ENCODE results near the gene LYPD1. TPM values are rescaled to one million over a fixed set of nuclear protein-coding genes. Genes with fewer than 3 reads are reported as not detected.
"Not testable (repeated sequence)": the region's sequence is repeated elsewhere in the genome, so short reads cannot be mapped to it uniquely, and the experiment has no call there.

LYPD1 gene, protein sequence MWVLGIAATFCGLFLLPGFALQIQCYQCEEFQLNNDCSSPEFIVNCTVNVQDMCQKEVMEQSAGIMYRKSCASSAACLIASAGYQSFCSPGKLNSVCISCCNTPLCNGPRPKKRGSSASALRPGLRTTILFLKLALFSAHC
- not detected for total RNA-seq
- 0.07 TPM for polyA plus RNA-seq
- long read RNA-seq, donor 1: 0 reads
- long read RNA-seq, donor 2: 0 reads
- long read RNA-seq, donor 3: 0 reads
- long read RNA-seq, donor 4: 0 reads

DNA sequence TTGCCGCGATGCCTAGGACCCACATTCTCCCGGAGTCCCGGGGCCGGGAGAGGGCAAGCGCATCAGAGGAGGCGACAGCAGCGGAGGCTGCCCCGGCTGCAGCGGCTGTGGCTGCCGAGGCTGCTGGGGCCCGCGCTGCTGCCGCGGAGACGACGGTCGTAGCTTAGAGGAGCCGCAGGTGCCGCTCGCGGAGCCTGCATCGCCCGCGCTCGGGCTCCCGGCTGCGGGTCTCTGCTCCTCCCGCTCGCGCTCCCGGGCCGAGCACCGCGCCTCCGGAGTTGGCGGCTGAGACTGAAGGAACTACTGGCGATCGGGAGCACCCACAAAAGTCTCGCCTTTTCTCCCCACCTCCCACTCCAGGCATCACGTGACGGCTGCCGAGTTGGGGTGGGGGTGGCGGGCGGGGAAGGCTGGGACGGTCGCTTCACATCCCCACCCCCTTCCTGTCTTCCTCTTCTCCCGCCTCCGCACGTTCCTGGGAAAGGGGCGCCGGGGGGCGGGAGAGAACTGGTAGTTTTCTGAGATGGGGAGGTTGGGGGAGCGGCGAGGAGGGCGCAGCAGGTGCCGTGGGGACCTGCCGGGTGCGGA, at the start of gene LYPD1:
Gene LYPD1, minus strand, starts transcription at position 298 of the 588 bp plus-strand sequence. Its CDS starts 273 bp downstream, at position 25.
- under 1% methylated on average over 59 of the region's 59 CpGs for WGBS
- Histone ChIP-seq H3K27me3 (ENCODE audit: control insufficient read depth, insufficient read depth) (peaks cover 1% of the 10 kb centered on the region), H3K4me3 (ENCODE audit: low read length) (peak within 1 kb of the TSS; percentile 57), H3K9me3 (ENCODE audit: control insufficient read depth, low read length) (no peaks in the 10 kb centered on the region), H3K27ac (ENCODE audit: low read length) (no peak within 1 kb of the TSS), H3K4me1 (ENCODE audit: control insufficient read depth, insufficient read depth, low read length) (peaks cover 6% of the 10 kb centered on the region)
- DNase-seq (peak in 1 of 3 donors; percentile 40), ATAC-seq (peak; percentile 20 to 38)
- intact Hi-C loops (cut with DNase I): no loop called here

DNA sequence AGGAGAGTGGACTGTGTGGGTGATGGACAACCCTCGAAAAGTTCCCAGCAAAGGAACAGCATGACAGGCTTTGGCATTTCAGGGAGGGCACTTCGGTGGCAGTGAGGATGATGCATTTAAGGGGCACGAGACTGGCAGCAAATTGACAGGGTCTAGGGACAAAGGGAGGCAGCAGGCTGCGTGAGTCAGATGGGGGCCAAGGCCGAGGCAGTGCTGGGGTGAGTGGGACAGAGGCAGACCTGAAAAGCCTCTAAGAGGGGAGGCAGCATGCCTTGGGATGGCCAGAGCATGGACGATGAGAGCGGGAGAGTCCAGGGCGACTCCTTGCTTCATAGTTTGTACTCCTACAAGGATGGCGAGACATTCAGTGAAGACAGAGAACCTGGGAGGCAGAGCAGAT, 49.5 kb upstream of the LYPD1 start:
- Histone ChIP-seq H3K4me1 (ENCODE audit: control insufficient read depth, insufficient read depth, low read length) (no peaks in the 10 kb centered on the region), H3K27ac (ENCODE audit: low read length) (no peak overlapping the region), H3K4me3 (ENCODE audit: low read length) (no peak overlapping the region), H3K27me3 (ENCODE audit: control insufficient read depth, insufficient read depth) (no peaks in the 10 kb centered on the region), H3K9me3 (ENCODE audit: control insufficient read depth, low read length) (no peaks in the 10 kb centered on the region)
- WGBS: 78% methylated on average over 9 of the region's 9 CpGs
- intact Hi-C loops (cut with DNase I): no loop called here
- no peak for ATAC-seq
- no peak for DNase-seq

DNA sequence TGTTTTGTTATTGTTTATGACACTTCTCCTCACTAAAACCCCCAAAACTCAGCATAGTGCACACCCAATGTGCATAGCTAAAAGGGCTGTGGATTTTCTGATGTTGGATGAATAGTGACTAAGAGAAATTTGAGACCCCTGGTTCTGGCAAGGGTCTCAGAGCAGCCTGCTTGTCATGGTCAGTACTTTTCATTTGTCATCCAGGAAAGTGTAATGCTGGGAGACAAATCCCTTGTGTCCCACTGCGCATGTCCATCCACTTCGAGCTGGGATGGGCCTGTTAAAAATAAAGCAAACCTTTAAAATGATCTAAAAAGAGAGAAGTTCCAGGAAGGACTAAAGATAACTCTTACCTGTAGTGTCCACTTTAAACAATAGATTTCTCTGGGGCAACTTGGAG, 46.9 kb upstream of the LYPD1 start:
- DNase-seq: no peak
- no peak for ATAC-seq
- no peaks in the 10 kb centered on the region for H3K4me1 ChIP-seq (ENCODE audit: control insufficient read depth, insufficient read depth, low read length)
- H3K27me3 ChIP-seq (ENCODE audit: control insufficient read depth, insufficient read depth): no peaks in the 10 kb centered on the region
- 76% methylated on average over 2 of the region's 2 CpGs for WGBS
- H3K27ac ChIP-seq (ENCODE audit: low read length): no peak overlapping the region
- H3K4me3 ChIP-seq (ENCODE audit: low read length): no peak overlapping the region
- intact Hi-C loops (cut with DNase I): no loop called here
- no peaks in the 10 kb centered on the region for H3K9me3 ChIP-seq (ENCODE audit: control insufficient read depth, low read length)

DNA sequence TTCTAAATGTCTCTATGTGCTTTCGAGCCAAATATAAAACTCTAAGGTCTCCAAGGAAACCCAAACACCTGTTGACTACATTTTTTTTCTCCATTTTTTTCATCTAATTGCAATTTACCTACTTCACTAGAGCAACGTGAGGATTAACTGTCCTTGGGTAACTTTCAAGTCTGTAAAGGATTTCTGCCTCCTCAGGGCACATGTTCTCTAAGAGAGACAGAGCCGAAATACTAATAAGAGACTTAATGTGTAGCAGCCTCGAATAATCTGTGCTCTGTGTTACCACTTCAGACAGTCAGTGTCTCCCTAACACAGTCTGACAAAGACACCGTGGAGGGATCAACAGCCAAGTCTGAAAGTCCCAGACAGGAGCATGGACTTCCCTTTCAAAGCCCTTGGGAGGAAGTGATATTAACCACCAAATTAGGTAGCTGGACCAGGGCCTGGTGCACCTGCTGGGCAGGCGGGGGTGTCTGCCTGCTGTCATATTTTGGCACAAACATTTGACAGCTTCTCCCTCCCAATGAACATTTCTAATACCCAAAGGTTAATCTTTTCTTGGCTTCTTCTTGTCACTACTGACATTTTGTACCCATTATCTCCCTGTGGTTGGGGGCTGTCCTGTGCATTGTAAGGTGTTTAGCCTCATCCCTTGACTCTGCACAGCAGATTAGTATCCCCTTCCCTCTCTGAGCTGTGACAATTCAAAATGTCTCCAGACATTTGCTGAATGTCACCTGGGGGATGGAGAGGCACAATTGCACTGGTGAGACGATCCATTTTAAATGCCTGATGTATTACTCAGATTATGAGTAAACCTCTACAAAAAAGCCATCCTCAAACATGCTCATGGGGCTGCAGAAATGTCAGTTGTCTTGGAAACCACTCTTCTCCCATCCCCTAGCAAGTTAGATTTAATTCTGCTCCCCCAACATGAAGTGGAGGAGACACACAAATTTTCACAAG, 45.7 kb upstream of the LYPD1 start:
- Histone ChIP-seq H3K4me1 (ENCODE audit: control insufficient read depth, insufficient read depth, low read length) (no peaks in the 10 kb centered on the region), H3K9me3 (ENCODE audit: control insufficient read depth, low read length) (no peaks in the 10 kb centered on the region), H3K27me3 (ENCODE audit: control insufficient read depth, insufficient read depth) (no peaks in the 10 kb centered on the region), H3K4me3 (ENCODE audit: low read length) (no peak overlapping the region), H3K27ac (ENCODE audit: low read length) (no peak overlapping the region)
- intact Hi-C loops (cut with DNase I): no loop called here
- WGBS: 73% methylated on average over 7 of the region's 7 CpGs
- DNase-seq (no peak), ATAC-seq (no peak)

DNA sequence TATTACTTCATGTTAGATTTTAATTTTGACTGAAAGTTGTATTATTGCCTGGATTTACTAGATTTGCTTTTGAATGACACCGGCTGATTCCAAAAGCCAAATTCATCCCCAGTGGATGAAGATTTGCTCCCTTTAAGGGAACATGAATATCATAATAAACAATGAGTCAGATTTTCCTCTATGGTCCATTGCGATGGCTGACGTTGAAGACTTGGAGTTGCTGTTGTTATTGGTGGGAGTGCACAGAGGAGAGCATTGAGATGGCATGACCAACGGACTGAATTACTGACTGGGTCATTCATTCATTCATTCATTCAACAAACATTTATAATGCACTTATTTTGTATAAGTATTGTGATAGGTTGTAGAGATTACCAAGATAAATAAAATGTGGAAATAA, 33.4 kb upstream of the LYPD1 start:
- ATAC-seq (no peak), DNase-seq (no peak)
- Histone ChIP-seq H3K27ac (ENCODE audit: low read length) (no peak overlapping the region), H3K4me1 (ENCODE audit: control insufficient read depth, insufficient read depth, low read length) (no peaks in the 10 kb centered on the region), H3K27me3 (ENCODE audit: control insufficient read depth, insufficient read depth) (no peaks in the 10 kb centered on the region), H3K9me3 (ENCODE audit: control insufficient read depth, low read length) (no peaks in the 10 kb centered on the region), H3K4me3 (ENCODE audit: low read length) (no peak overlapping the region)
- intact Hi-C loops (cut with DNase I): no loop called here
- WGBS: 59% methylated on average over 4 of the region's 4 CpGs

DNA sequence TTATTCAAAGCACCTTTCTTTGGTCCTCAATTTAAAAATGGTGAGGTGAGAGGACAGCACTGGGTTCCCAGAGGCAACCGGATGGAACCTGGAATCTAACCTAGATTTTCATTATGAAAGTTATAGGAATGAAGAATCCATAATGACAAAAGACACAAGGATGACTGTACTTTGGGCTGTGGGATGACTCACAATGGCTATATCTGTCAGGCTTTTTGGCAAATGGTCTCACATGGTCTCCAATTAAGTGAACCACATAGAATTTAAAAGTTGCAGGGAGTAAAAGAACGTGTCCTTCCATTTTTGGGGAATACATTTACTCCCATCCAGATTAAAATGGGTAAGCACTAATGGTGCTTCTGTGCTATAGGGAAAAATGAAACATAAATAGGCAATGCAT, 31.8 kb upstream of the LYPD1 start:
- Histone ChIP-seq H3K27ac (ENCODE audit: low read length) (no peak overlapping the region), H3K4me1 (ENCODE audit: control insufficient read depth, insufficient read depth, low read length) (no peaks in the 10 kb centered on the region), H3K4me3 (ENCODE audit: low read length) (no peak overlapping the region), H3K9me3 (ENCODE audit: control insufficient read depth, low read length) (no peaks in the 10 kb centered on the region), H3K27me3 (ENCODE audit: control insufficient read depth, insufficient read depth) (no peaks in the 10 kb centered on the region)
- ATAC-seq: no peak
- no peak for DNase-seq
- 85% methylated on average over 2 of the region's 2 CpGs for WGBS
- intact Hi-C loops (cut with DNase I): no loop called here

DNA sequence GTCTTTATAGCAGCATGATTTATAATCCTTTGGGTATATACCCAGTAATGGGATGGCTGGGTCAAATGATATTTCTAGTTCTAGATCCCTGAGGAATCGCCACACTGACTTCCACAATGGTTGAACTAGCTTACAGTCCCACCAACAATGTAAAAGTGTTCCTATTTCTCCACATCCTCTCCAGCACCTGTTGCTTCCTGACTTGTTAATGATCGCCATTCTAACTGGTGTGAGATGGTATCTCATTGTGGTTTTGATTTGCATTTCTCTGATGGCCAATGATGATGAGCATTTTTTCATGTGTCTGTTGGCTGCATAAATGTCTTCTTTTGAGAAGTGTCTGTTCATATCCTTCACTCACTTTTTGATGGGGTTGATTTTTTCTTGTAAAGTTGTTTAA, 29.8 kb upstream of the LYPD1 start:
- H3K27ac ChIP-seq (ENCODE audit: low read length); H3K27me3 ChIP-seq (ENCODE audit: control insufficient read depth, insufficient read depth); intact Hi-C loops (cut with DNase I); H3K4me1 ChIP-seq (ENCODE audit: control insufficient read depth, insufficient read depth, low read length); ATAC-seq; H3K4me3 ChIP-seq (ENCODE audit: low read length); H3K9me3 ChIP-seq (ENCODE audit: control insufficient read depth, low read length); DNase-seq: not testable (repeated sequence)
- 95% methylated on average over 1 of the region's 2 CpGs for WGBS

DNA sequence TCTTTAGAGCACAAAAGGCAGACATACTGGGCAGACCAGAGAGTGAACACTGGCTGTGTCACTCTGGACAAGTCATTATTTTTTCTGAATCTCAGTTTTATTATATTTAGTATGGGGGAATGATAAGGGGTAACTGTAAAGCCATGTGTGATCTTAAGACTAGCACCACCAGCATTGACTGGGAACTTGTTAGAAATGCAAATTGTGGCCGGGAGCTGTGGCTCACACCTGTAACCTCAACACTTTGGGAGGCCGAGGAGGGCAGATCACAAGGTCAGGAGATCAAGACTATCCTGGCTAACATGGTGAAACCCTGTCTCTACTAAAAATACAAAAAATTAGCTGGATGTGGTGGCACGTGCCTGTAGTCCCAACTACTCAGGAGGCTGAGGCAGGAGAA, 28.3 kb upstream of the LYPD1 start:
- ATAC-seq; H3K4me1 ChIP-seq (ENCODE audit: control insufficient read depth, insufficient read depth, low read length); H3K27me3 ChIP-seq (ENCODE audit: control insufficient read depth, insufficient read depth); H3K9me3 ChIP-seq (ENCODE audit: control insufficient read depth, low read length); H3K4me3 ChIP-seq (ENCODE audit: low read length); DNase-seq; H3K27ac ChIP-seq (ENCODE audit: low read length); intact Hi-C loops (cut with DNase I): not testable (repeated sequence)
- WGBS: 84% methylated on average over 3 of the region's 3 CpGs

DNA sequence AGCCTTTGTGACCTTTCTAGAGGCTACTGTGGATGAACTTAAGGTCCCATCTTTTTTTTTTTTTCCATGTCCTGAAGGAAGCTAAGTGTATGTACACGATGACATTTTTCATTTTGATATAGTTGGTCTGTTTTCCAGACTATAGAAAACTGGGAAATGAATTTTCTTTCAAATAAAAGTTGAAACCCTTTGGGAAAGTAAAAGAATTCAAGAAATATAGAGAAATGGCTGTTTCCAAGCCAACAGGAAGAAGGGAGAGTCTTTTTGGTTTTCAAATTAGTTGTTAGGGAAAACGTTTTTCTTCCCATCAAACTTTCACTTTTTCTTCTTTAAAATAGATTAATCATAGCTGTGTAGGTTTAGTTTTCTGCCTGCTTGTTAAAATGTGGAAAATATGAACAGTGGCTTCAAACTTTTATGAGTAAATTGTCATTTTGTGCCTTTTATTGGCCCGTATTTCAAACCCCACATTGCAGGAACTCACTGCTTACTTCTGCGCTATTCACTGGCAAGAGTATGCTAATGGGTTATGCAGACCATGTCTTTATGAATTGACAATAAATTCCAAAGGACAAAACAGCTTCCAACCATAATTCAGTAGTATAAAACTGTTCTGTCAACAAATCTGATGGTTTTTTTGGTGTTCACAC, 27.7 kb upstream of the LYPD1 start:
- Histone ChIP-seq H3K9me3 (ENCODE audit: control insufficient read depth, low read length) (no peaks in the 10 kb centered on the region), H3K4me1 (ENCODE audit: control insufficient read depth, insufficient read depth, low read length) (no peaks in the 10 kb centered on the region), H3K27ac (ENCODE audit: low read length) (no peak overlapping the region), H3K27me3 (ENCODE audit: control insufficient read depth, insufficient read depth) (no peaks in the 10 kb centered on the region), H3K4me3 (ENCODE audit: low read length) (no peak overlapping the region)
- intact Hi-C loops (cut with DNase I): no loop called here
- DNase-seq: no peak
- 46% methylated on average over 4 of the region's 4 CpGs for WGBS
- no peak for ATAC-seq

DNA sequence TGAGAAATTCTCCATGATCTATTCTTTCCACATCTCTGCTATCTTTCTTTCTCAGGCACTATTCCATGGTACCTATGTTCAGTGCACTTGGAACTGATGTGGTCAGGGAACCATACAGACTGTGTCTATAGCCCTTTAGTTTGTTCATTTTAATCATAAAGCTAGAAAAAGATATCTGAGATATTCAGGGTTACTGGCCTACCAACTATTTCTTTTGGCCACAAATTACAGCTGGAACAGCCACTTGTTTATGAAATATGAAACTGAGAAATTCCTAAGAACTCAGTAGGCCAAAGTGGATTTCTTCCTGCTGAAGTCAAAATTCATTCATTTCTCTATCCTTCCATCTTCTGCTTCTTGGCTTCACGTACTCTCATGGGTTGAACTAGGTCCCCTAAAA, 22.8 kb upstream of the LYPD1 start:
- no peak overlapping the region for H3K27ac ChIP-seq (ENCODE audit: low read length)
- ATAC-seq (no peak), DNase-seq (no peak)
- H3K4me3 ChIP-seq (ENCODE audit: low read length): no peak overlapping the region
- H3K9me3 ChIP-seq (ENCODE audit: control insufficient read depth, low read length): no peaks in the 10 kb centered on the region
- no peaks in the 10 kb centered on the region for H3K27me3 ChIP-seq (ENCODE audit: control insufficient read depth, insufficient read depth)
- 72% methylated on average over 1 of the region's 1 CpG for WGBS
- H3K4me1 ChIP-seq (ENCODE audit: control insufficient read depth, insufficient read depth, low read length): no peaks in the 10 kb centered on the region
- intact Hi-C loops (cut with DNase I): no loop called here

DNA sequence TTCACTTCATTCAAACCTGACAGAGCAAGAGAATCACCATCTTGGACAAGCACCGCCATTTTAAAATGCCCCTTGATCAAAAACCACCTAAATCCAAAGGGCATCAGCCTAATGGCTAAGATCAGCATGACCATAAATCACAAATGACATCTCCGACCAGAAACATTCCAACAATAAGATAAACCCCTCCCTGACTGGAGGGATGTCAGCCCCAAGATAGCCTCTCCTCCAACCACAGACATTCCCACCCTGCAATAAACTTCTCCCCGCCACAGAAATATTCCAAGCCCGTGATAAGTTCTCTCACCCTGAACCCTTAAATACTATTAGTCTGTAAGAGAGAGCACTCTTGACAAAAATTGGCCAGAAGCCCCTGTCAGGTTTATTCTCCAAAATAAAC, 21.6 kb upstream of the LYPD1 start:
- Histone ChIP-seq H3K9me3 (ENCODE audit: control insufficient read depth, low read length) (no peaks in the 10 kb centered on the region), H3K27ac (ENCODE audit: low read length) (no peak overlapping the region), H3K27me3 (ENCODE audit: control insufficient read depth, insufficient read depth) (no peaks in the 10 kb centered on the region), H3K4me3 (ENCODE audit: low read length) (no peak overlapping the region), H3K4me1 (ENCODE audit: control insufficient read depth, insufficient read depth, low read length) (no peaks in the 10 kb centered on the region)
- no peak for DNase-seq
- intact Hi-C loops (cut with DNase I): no loop called here
- WGBS: 90% methylated on average over 4 of the region's 4 CpGs
- ATAC-seq: no peak

Measured in right cardiac atrium (tissue), 5 donors.